Testis (tissue), 3 donors: Measurements from ENCODE around the gene AGAP1. TPM values are rescaled to one million over a fixed set of nuclear protein-coding genes. Genes with fewer than 3 reads are reported as not detected.

Experiments used
- DNase-seq: peaks from one replicate; pipeline ENCODE4 v3.0.0-alpha.2; 2019
- H3K27ac ChIP-seq, 2 donors: fragments of 200-600 bp; sonication (generic); one replicate each; pipeline ENCODE4 v1.5.1; 2019
- H3K27me3 ChIP-seq: fragments of 200-600 bp; sonication (generic); one replicate; pipeline ENCODE4 v1.5.1; 2019
- H3K36me3 ChIP-seq: fragments of 200-600 bp; sonication (generic); one replicate; pipeline ENCODE4 v1.5.1; 2017; ENCODE audit warnings: low read depth; ENCODE audit errors: missing control alignments
- H3K4me1 ChIP-seq: fragments of 200-600 bp; sonication (generic); one replicate; pipeline ENCODE4 v1.5.1; 2019
- H3K4me3 ChIP-seq, 2 donors: fragments of 200-600 bp; sonication (generic); one replicate each; pipeline ENCODE4 v1.5.1; 2017 to 2019
- H3K9me3 ChIP-seq: fragments of 200-600 bp; sonication (generic); one replicate; pipeline ENCODE4 v1.5.1; 2017
- POLR2A ChIP-seq: fragments of 450-650 bp; IDR thresholded peaks from one replicate; pipeline ENCODE4 v1.6.1; 2017; ENCODE audit warnings: antibody characterized with exemption, mild to moderate bottlenecking, moderate library complexity
- WGBS, 2 donors: methylation state at CpG; one replicate each; pipeline ENCODE4 v1.1.5; 2018; 5-methylcytosine and 5-hydroxymethylcytosine counted together
- intact Hi-C: fragments of 100-400 bp; cut with DNase I; formaldehyde crosslinking; loops from one replicate; pipeline ENCODE4 v1.15.1; 2023; ENCODE audit warnings: low total_unique reads
- polyA plus RNA-seq: library from polyadenylated mRNA; stranded (reverse); fragments of 350-450 nt; fragmentation: Illumina TruSeq; extraction: RNeasy Lipid Tissue Mini Kit (QIAGEN cat#74804); gene quantifications from one replicate; pipeline ENCODE4 v1.2.3, GENCODE V29; 2014; ENCODE audit warnings: low read depth, low replicate concordance; ENCODE audit not compliant: insufficient read depth
- total RNA-seq, 2 donors: library from RNA; depleted of rRNA; stranded (reverse); fragments of >200 nt; gene quantifications; one replicate each; pipeline ENCODE4 v1.2.3, GENCODE V29; 2016
- TF ChIP-seq, protein P1 (sequence below), 3 experiments: fragments of 450-650 bp in 2 of 3; fragments of 200-600 bp in 1 of 3; sonication (generic) in 1 of 3; IDR thresholded peaks; one replicate each; pipeline ENCODE4 v1.5.1; 2016 to 2019; ENCODE audit warnings: antibody characterized with exemption in 3 of 3, mild to moderate bottlenecking in 2 of 3, moderate library complexity in 1 of 3

The AGAP1 gene
- total and polyA plus RNA-seq, 3 donors from 2014 or later, result 21.4 to 45.5 (median 40.7) TPM

DNA sequence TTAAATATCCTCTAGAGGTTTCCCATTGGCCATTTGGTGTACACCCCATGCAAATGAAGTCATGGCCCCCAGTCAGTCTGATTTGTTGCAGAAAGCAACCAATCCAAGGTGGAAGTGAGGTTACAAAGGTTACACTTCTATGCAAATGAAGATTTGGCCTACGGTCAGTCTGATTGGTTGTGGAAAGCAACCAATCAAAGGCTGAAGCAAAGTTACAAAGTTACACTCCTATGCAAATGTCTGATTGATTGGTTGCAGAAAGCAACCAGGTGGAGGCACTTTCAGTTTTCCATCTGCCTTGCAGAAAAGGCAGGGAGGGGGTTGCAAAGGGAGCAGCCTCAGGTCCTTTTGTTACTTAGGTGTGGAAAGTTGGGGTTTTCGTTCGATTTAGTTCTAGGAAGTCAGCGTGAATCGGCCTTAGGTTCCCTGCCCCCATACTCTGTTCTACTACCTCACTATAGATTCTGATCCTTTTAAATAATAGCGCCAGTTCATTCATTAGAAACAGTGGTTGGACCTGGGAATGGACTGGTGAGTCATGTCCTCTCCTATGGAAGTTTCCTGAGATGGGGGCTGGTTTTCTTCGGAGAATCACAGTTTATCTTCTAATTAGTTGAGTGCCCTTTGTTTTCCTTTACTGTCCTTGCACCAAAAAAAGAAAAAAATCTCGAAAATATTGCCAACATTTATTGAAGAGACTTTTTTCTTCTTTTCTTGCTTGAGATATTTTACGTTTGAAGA is 279.5 kb downstream of the AGAP1 start:
- H3K4me1 ChIP-seq, result no peaks in the 10 kb centered on the region
- intact Hi-C loops, result loop anchor here (10.0 kb wide), 2 partner anchors 391 to 1301 kb away; partner anchors contain the start of gene GBX2
- no peak for DNase-seq
- no peak overlapping the region for H3K27ac ChIP-seq
- H3K36me3 ChIP-seq, result no peaks in the 10 kb centered on the region
- 87 to 90% methylated on average over 9 of the region's 9 CpGs for WGBS, 2 donors
- H3K9me3 ChIP-seq, result no peaks in the 10 kb centered on the region
- H3K4me3 ChIP-seq, result no peak overlapping the region
- H3K27me3 ChIP-seq, result no peaks in the 10 kb centered on the region
- TF ChIP-seq, protein P1, sequence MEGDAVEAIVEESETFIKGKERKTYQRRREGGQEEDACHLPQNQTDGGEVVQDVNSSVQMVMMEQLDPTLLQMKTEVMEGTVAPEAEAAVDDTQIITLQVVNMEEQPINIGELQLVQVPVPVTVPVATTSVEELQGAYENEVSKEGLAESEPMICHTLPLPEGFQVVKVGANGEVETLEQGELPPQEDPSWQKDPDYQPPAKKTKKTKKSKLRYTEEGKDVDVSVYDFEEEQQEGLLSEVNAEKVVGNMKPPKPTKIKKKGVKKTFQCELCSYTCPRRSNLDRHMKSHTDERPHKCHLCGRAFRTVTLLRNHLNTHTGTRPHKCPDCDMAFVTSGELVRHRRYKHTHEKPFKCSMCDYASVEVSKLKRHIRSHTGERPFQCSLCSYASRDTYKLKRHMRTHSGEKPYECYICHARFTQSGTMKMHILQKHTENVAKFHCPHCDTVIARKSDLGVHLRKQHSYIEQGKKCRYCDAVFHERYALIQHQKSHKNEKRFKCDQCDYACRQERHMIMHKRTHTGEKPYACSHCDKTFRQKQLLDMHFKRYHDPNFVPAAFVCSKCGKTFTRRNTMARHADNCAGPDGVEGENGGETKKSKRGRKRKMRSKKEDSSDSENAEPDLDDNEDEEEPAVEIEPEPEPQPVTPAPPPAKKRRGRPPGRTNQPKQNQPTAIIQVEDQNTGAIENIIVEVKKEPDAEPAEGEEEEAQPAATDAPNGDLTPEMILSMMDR (IDR thresholded peaks at IDR 0.05), result no peak
- no peak for TF ChIP-seq POLR2A

DNA sequence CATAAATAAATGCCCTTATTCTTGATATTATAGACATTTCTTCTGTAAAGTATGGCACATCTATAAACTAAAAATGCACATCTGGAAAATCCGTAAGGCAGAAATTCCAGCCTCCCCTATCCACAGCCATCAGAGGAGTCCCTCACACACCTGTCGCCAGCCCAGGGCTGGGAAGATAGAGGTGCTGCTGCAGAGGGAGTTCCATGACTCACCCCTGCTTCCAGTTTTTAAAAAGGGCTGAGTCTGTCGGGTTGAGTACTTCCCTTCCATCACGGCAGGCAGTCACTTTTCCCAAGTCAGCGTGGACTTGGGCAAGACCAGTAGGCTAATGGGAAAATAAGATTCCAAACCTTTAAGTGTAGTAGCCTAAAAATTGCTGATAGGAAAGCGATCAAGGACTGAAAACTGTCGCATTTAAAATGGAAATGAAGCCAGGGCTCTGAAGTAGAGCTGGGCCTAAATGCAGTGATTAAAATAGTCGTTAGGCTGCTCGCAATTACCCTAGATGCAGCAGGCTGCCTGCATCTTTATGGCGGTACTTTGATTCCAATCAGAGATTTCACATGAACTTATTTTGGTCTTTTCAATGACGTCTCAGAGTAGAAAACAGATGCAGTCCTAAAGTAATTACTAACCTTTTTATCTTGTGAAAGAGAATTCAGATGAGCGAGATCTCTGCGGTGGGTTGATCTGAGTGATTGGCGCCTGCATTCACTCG is 280.5 kb downstream of the AGAP1 start:
- 90 to 92% methylated on average over 15 of the region's 15 CpGs for WGBS, 2 donors
- no peaks in the 10 kb centered on the region for H3K36me3 ChIP-seq
- H3K27ac ChIP-seq, result no peak overlapping the region
- no peaks in the 10 kb centered on the region for H3K9me3 ChIP-seq
- no peaks in the 10 kb centered on the region for H3K27me3 ChIP-seq
- no peak overlapping the region for H3K4me3 ChIP-seq
- no peak for DNase-seq
- intact Hi-C loops, result loop anchor here (10.0 kb wide), 2 partner anchors 390 to 1300 kb away; partner anchors contain the start of gene GBX2
- no peaks in the 10 kb centered on the region for H3K4me1 ChIP-seq
- TF ChIP-seq POLR2A, result no peak
- TF ChIP-seq, protein P1 (IDR thresholded peaks at IDR 0.05), result no peak

DNA sequence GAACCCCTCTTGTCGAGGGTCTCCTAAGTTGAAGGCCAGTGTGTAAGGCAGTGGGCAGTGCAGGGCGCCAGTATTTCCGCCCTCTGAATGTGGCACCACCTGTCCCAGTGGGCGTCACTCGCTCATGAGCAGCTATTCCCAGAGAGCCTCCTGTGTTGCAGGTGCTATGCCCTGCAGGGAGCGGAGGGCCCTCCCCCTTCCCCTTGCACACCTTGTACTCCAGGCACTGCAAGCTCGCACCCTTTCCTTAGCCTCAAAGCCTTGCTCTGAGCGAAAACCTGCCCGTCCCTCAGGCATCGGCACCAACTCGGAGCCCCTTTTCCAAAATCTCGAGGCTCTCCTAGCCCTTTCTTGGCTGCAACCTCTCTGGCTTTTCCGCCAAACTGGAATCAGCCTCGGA is 282.7 kb downstream of the AGAP1 start:
- intact Hi-C loops, result loop anchor here (10.0 kb wide), 2 partner anchors 388 to 1298 kb away; partner anchors contain the start of gene GBX2
- no peaks in the 10 kb centered on the region for H3K4me1 ChIP-seq
- no peaks in the 10 kb centered on the region for H3K9me3 ChIP-seq
- H3K36me3 ChIP-seq, result no peaks in the 10 kb centered on the region
- no peak for DNase-seq
- no peaks in the 10 kb centered on the region for H3K27me3 ChIP-seq
- no peak overlapping the region for H3K27ac ChIP-seq
- TF ChIP-seq, protein P1 (IDR thresholded peaks at IDR 0.05), result no peak
- no peak for TF ChIP-seq POLR2A
- WGBS, 2 donors, result 87 to 90% methylated on average over 13 to 14 of the region's 14 CpGs
- no peak overlapping the region for H3K4me3 ChIP-seq

DNA sequence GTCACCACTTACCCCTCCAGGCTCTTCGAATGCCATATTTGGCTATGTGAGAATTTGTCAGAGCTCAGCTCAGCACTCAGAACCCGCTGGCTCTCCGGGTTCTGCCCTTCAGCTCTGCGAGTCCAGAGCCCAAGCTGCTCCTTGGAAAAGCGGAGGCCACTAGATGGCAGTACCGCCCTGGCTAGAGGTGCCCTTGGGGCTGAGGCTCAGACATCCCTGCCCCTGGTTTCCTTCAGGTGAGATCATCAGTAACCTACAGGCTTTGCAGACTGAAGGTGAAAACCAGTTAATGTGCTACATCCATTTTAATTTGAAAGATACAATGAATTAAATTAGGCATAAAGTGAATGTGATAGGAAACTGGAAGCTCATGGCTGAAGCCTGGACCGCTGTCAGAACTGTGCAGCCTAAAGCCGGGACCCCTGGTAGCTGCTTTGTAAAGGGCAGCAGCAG is 285.6 kb downstream of the AGAP1 start:
- TF ChIP-seq, protein P1 (IDR thresholded peaks at IDR 0.05), result peak in 2 of 3 experiments; percentile 47 to 74
- no peak for TF ChIP-seq POLR2A
- Histone ChIP-seq H3K36me3 (no peaks in the 10 kb centered on the region), H3K9me3 (no peaks in the 10 kb centered on the region), H3K27ac (no peak overlapping the region), H3K4me3 (no peak overlapping the region), H3K27me3 (no peaks in the 10 kb centered on the region), H3K4me1 (no peaks in the 10 kb centered on the region)
- WGBS, 2 donors, result 65 to 76% methylated on average over 8 of the region's 8 CpGs
- DNase-seq, result peak; percentile 84
- intact Hi-C loops, result loop anchor here (10.0 kb wide), 2 partner anchors 385 to 1295 kb away; partner anchors contain the start of gene GBX2
